DND-41 (cell line): ENCODE results near the gene CASP12.

ENCODE experiments used
- ATAC-seq: fragments of 200-7000 bp; cut with Tn5 transposase; 3 replicates; pipeline ENCODE4 v1.9.1; 2021; ENCODE audit warnings: low read depth; ENCODE audit not compliant: insufficient read depth
- DNase-seq: peaks from one replicate; pipeline ENCODE4 v3.0.0-alpha.2; 2020
- H2AFZ ChIP-seq: 2 replicates; pipeline ENCODE4 v1.6.0; 2012; ENCODE audit warnings: low read depth, low read length
- H3K27ac ChIP-seq: 2 replicates; pipeline ENCODE4 v1.5.1; 2012; ENCODE audit warnings: low read length, inconsistent platforms
- H3K27me3 ChIP-seq: fragments of 200-600 bp; sonication (generic); 2 replicates; pipeline ENCODE4 v1.6.0; 2012; ENCODE audit warnings: low read length, mild to moderate bottlenecking, inconsistent platforms; ENCODE audit not compliant: insufficient read depth, poor library complexity
- H3K36me3 ChIP-seq: 2 replicates; pipeline ENCODE4 v1.5.1; 2012; ENCODE audit warnings: low read length, inconsistent platforms; ENCODE audit not compliant: insufficient read depth
- H3K4me1 ChIP-seq: 2 replicates; pipeline ENCODE4 v1.5.1; 2012; ENCODE audit warnings: mild to moderate bottlenecking, low read length; ENCODE audit not compliant: insufficient read depth
- H3K4me2 ChIP-seq: 2 replicates; pipeline ENCODE4 v1.6.0; 2012; ENCODE audit warnings: mild to moderate bottlenecking, moderate library complexity, low read length, inconsistent platforms; ENCODE audit not compliant: insufficient read depth
- H3K4me3 ChIP-seq, 2 experiments: fragments of 200-600 bp in 1 of 2; shearing (Covaris generic) in 1 of 2; 2 replicates each; pipeline ENCODE4 v1.5.1; 2012 to 2016; ENCODE audit warnings: inconsistent platforms in 2 of 2, low read length in 2 of 2, mild to moderate bottlenecking in 2 of 2, low read depth in 1 of 2, moderate library complexity in 1 of 2
- H3K79me2 ChIP-seq: 2 replicates; pipeline ENCODE4 v1.6.0; 2012; ENCODE audit warnings: low read length, inconsistent platforms; ENCODE audit not compliant: insufficient read depth
- H3K9ac ChIP-seq: 2 replicates; pipeline ENCODE4 v1.6.0; 2012; ENCODE audit warnings: low read depth, mild to moderate bottlenecking, inconsistent platforms, low read length, moderate library complexity
- H3K9me3 ChIP-seq: 2 replicates; pipeline ENCODE4 v1.5.1; 2012; ENCODE audit warnings: low read length, moderate library complexity, mild to moderate bottlenecking, inconsistent platforms; ENCODE audit not compliant: insufficient read depth, severe bottlenecking
- H4K20me1 ChIP-seq: 2 replicates; pipeline ENCODE4 v1.6.0; 2012; ENCODE audit warnings: low read length; ENCODE audit not compliant: insufficient read depth
- CTCF ChIP-seq: IDR thresholded peaks from 2 replicates; pipeline ENCODE4 v1.5.1; 2012; ENCODE audit warnings: borderline replicate concordance, low read length, moderate library complexity, mild to moderate bottlenecking; ENCODE audit not compliant: poor library complexity, severe bottlenecking; ENCODE audit errors: extremely low read depth
- EZH2 ChIP-seq: IDR thresholded peaks from 3 replicates; pipeline ENCODE4 v1.6.1; 2012; ENCODE audit warnings: borderline replicate concordance, low read depth, mild to moderate bottlenecking, moderate library complexity, low read length, inconsistent platforms; ENCODE audit not compliant: severe bottlenecking

The CASP12 gene

GRCh38 chr11:104897891-104898684, at the start of gene CASP12:
Gene CASP12 (minus strand): TSS chr11:104898460.
- H4K20me1 ChIP-seq: no peaks in the 10 kb centered on the region
- H3K9me3 ChIP-seq: no peaks in the 10 kb centered on the region
- H3K4me1 ChIP-seq: no peaks in the 10 kb centered on the region
- no peak within 1 kb of the TSS for H3K9ac ChIP-seq
- TF ChIP-seq CTCF (no peak), EZH2 (no peak)
- H2AFZ ChIP-seq: no peak within 1 kb of the TSS
- H3K27ac ChIP-seq: no peak within 1 kb of the TSS
- no peak within 1 kb of the TSS for H3K4me2 ChIP-seq
- no peaks in the 10 kb centered on the region for H3K36me3 ChIP-seq
- no peak within 1 kb of the TSS for H3K4me3 ChIP-seq
- H3K27me3 ChIP-seq: no peaks in the 10 kb centered on the region
- ATAC-seq (no peak), DNase-seq (no peak)
- no peaks in the 10 kb centered on the region for H3K79me2 ChIP-seq

GRCh38 chr11:104946907-104947306, 48.6 kb upstream of the CASP12 start:
- peak; percentile 26 for DNase-seq
- peaks cover 92% of the 10 kb centered on the region for H3K36me3 ChIP-seq

GRCh38 chr11:104944076-104944475, 45.8 kb upstream of the CASP12 start:
- Histone ChIP-seq H3K27ac (no peak overlapping the region), H3K9me3 (no peaks in the 10 kb centered on the region), H4K20me1 (no peaks in the 10 kb centered on the region), H3K79me2 (no peaks in the 10 kb centered on the region), H3K36me3 (peaks cover 64% of the 10 kb centered on the region), H3K4me1 (no peaks in the 10 kb centered on the region), H3K4me2 (no peak overlapping the region), H3K9ac (no peak overlapping the region), H2AFZ (no peak overlapping the region), H3K27me3 (no peaks in the 10 kb centered on the region), H3K4me3 (no peak overlapping the region)
- ATAC-seq: no peak
- TF ChIP-seq EZH2: no peak
- no peak for TF ChIP-seq CTCF
- DNase-seq: no peak

More at GRCh38 chr11:104946907-104947306, 48.6 kb upstream of the CASP12 start:
- H3K27ac ChIP-seq: no peak overlapping the region
- ATAC-seq: peak; percentile 78
- H3K79me2 ChIP-seq: no peaks in the 10 kb centered on the region
- no peak overlapping the region for H3K4me3 ChIP-seq
- no peaks in the 10 kb centered on the region for H3K9me3 ChIP-seq
- no peak overlapping the region for H3K4me2 ChIP-seq
- H3K9ac ChIP-seq: no peak overlapping the region
- no peaks in the 10 kb centered on the region for H3K27me3 ChIP-seq
- TF ChIP-seq CTCF (peak; percentile 62), EZH2 (no peak)
- no peaks in the 10 kb centered on the region for H3K4me1 ChIP-seq
- H4K20me1 ChIP-seq: no peaks in the 10 kb centered on the region
- no peak overlapping the region for H2AFZ ChIP-seq
